Loucy (cell line): ENCODE measurements around the gene LRRC46.

Source experiments
- H2AFZ ChIP-seq: fragments of 200-600 bp; sonication (generic); 2 replicates; pipeline ENCODE4 v1.6.0; 2016; ENCODE audit warnings: antibody characterized with exemption, mild to moderate bottlenecking, low read length, moderate library complexity
- H3F3A ChIP-seq: fragments of 200-600 bp; 2 replicates; pipeline ENCODE4 v1.6.0; 2016; ENCODE audit warnings: antibody characterized with exemption, low read depth, mild to moderate bottlenecking
- H3K27me3 ChIP-seq: fragments of 200-600 bp; sonication (generic); 2 replicates; pipeline ENCODE4 v1.6.1; 2014; ENCODE audit warnings: low read length, mild to moderate bottlenecking; ENCODE audit not compliant: insufficient read depth, poor library complexity, severe bottlenecking
- H3K36me3 ChIP-seq: fragments of 200-600 bp; sonication (generic); 2 replicates; pipeline ENCODE4 v1.6.1; 2016; ENCODE audit warnings: low read length; ENCODE audit not compliant: insufficient read depth
- H3K4me1 ChIP-seq: fragments of 200-600 bp; sonication (generic); 2 replicates; pipeline ENCODE4 v1.5.1; 2014; ENCODE audit warnings: low read length, mild to moderate bottlenecking; ENCODE audit not compliant: insufficient read depth, poor library complexity, severe bottlenecking
- H3K4me2 ChIP-seq: fragments of 200-600 bp; sonication (generic); 2 replicates; pipeline ENCODE4 v1.6.0; 2014; ENCODE audit warnings: antibody characterized with exemption, low read length, low read depth, mild to moderate bottlenecking; ENCODE audit not compliant: poor library complexity, severe bottlenecking
- H3K4me3 ChIP-seq: fragments of 200-600 bp; sonication (generic); 2 replicates; pipeline ENCODE4 v1.5.1; 2014; ENCODE audit warnings: low read length, mild to moderate bottlenecking, mixed read lengths; ENCODE audit not compliant: poor library complexity, severe bottlenecking
- H3K79me2 ChIP-seq: fragments of 200-600 bp; sonication (generic); 2 replicates; pipeline ENCODE4 v1.6.1; 2014; ENCODE audit warnings: low read length; ENCODE audit not compliant: insufficient read depth
- H3K9ac ChIP-seq: fragments of 200-600 bp; sonication (generic); 2 replicates; pipeline ENCODE4 v1.6.0; 2014; ENCODE audit warnings: mild to moderate bottlenecking, low read depth, low read length, moderate library complexity; ENCODE audit not compliant: poor library complexity, severe bottlenecking
- H3K9me2 ChIP-seq: fragments of 200-600 bp; sonication (generic); replicated peaks from 2 replicates; pipeline ENCODE4 v1.6.1; 2016; ENCODE audit warnings: low read depth, low read length, mixed read lengths
- H3K9me3 ChIP-seq: fragments of 200-600 bp; sonication (generic); 2 replicates; pipeline ENCODE4 v1.6.1; 2014; ENCODE audit warnings: mild to moderate bottlenecking, antibody characterized with exemption, low read length, low read depth; ENCODE audit not compliant: insufficient read depth
- H4K20me1 ChIP-seq: fragments of 200-600 bp; sonication (generic); 2 replicates; pipeline ENCODE4 v1.6.0; 2014; ENCODE audit warnings: antibody characterized with exemption, low read length, mild to moderate bottlenecking; ENCODE audit not compliant: insufficient read depth, poor library complexity, severe bottlenecking
- EZH2phosphoT487 ChIP-seq: fragments of 200-600 bp; IDR thresholded peaks from 2 replicates; pipeline ENCODE4 v1.6.1; 2018; ENCODE audit warnings: antibody characterized with exemption, mild to moderate bottlenecking, moderate library complexity, borderline replicate concordance
- TF ChIP-seq, protein P1 (sequence below): fragments of 200-600 bp; sonication (generic); conservative IDR thresholded peaks from 2 replicates; pipeline ENCODE4 v1.5.1; 2014; ENCODE audit warnings: mild to moderate bottlenecking, antibody characterized with exemption, low read length

LRRC46 gene

DNA sequence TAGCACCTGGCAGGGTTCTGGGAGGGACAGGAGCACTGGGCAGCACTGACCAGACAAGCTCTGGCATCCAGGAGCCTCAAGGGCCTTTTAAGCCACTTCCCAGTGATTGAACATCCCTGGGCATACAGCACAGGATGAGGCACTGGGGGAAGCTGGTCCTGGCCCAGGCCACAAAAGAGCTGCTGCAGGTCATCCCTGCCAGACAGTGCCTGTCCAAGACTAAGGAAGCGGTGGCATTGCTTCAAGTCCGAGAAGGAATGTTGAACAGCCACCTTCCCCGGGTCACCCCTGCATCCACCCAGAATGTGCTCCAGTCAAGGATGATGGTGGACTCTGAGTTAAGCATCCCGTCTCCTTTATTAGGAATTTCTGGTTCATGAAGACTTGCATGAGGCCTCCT lies 8.7 kb upstream of the LRRC46 start:
- Histone ChIP-seq H3K36me3 (peaks cover 25% of the 10 kb centered on the region; the same call in 1 of the 2 replicates), H3K4me1 (peaks cover 16% of the 10 kb centered on the region), H3K9me2 (no peaks in the 10 kb centered on the region), H4K20me1 (peaks cover 5% of the 10 kb centered on the region), H3K4me2 (no peak overlapping the region), H3K27me3 (no peaks in the 10 kb centered on the region), H3K9me3 (no peaks in the 10 kb centered on the region), H3K9ac (no peak overlapping the region), H2AFZ (no peak overlapping the region), H3K79me2 (peaks cover 12% of the 10 kb centered on the region; the same call in 1 of the 2 replicates), H3K4me3 (no peak overlapping the region), H3F3A (no peaks in the 10 kb centered on the region)
- TF ChIP-seq, protein P1, sequence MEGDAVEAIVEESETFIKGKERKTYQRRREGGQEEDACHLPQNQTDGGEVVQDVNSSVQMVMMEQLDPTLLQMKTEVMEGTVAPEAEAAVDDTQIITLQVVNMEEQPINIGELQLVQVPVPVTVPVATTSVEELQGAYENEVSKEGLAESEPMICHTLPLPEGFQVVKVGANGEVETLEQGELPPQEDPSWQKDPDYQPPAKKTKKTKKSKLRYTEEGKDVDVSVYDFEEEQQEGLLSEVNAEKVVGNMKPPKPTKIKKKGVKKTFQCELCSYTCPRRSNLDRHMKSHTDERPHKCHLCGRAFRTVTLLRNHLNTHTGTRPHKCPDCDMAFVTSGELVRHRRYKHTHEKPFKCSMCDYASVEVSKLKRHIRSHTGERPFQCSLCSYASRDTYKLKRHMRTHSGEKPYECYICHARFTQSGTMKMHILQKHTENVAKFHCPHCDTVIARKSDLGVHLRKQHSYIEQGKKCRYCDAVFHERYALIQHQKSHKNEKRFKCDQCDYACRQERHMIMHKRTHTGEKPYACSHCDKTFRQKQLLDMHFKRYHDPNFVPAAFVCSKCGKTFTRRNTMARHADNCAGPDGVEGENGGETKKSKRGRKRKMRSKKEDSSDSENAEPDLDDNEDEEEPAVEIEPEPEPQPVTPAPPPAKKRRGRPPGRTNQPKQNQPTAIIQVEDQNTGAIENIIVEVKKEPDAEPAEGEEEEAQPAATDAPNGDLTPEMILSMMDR, result no peak
- no peak for TF ChIP-seq EZH2phosphoT487

DNA sequence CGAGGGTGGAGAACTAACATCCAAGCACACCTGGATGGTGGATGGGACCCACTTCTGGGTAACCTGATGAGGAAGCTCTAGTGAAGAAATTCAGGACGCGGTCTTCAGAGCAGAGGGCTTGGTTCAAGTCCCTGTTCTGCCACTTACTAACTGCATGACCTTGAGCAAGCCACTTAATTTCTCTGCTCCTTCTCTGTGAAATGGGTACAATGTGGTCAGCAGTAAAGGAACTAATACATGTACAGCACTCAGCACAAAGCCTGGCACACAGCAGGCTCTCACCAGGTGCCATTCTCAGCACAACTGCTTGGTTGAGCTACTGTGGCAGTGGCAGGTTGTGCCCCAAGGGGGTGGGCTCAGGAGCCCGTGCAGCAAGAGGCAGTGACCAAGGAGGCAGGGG lies 8.0 kb upstream of the LRRC46 start:
- Histone ChIP-seq H4K20me1 (peaks cover 5% of the 10 kb centered on the region), H3K9me3 (no peaks in the 10 kb centered on the region), H3K9ac (no peak overlapping the region), H3F3A (no peaks in the 10 kb centered on the region), H3K79me2 (peaks cover 15% of the 10 kb centered on the region; the same call in 1 of the 2 replicates), H3K4me1 (peaks cover 16% of the 10 kb centered on the region), H3K27me3 (no peaks in the 10 kb centered on the region), H3K36me3 (peaks cover 25% of the 10 kb centered on the region; the same call in 1 of the 2 replicates), H3K4me2 (no peak overlapping the region), H3K9me2 (no peaks in the 10 kb centered on the region), H2AFZ (no peak overlapping the region), H3K4me3 (no peak overlapping the region)
- TF ChIP-seq, protein P1, result no peak
- TF ChIP-seq EZH2phosphoT487, result no peak

DNA sequence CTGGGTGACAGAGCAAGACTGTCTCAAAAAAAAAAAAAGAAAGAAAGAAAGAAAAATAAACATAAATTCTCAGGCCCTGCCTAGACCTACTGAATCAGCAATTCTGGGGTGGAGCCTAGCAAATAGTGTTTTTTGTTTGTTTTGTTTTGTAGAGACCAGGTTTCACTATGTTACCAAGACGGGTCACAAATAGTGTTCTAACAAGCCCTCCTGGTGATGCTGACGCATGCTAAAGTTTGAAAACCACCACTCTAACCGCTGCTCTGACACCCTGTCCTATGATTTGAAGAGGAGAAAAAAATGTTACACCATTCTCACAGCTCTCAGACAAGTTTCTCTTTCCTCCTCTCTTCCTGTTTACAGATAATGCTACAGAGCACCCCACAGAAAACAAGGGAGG lies 1.6 kb upstream of the LRRC46 start:
- Histone ChIP-seq H3K4me2 (peak overlapping the region; percentile 86), H3F3A (no peaks in the 10 kb centered on the region), H4K20me1 (peaks cover 9% of the 10 kb centered on the region), H3K27me3 (no peaks in the 10 kb centered on the region), H3K36me3 (peaks cover 14% of the 10 kb centered on the region; the same call in 1 of the 2 replicates), H3K4me3 (peak overlapping the region; percentile 89), H3K9me2 (no peaks in the 10 kb centered on the region), H2AFZ (no peak overlapping the region), H3K4me1 (peaks cover 16% of the 10 kb centered on the region), H3K9me3 (no peaks in the 10 kb centered on the region), H3K79me2 (peaks cover 28% of the 10 kb centered on the region), H3K9ac (peak overlapping the region; percentile 82)
- TF ChIP-seq, protein P1, result no peak
- TF ChIP-seq EZH2phosphoT487, result no peak
